22Rv1 (cell line): ENCODE results near the gene GATA2.

Source experiments
- ZFX ChIP-seq: fragments of 450-650 bp; IDR thresholded peaks from 2 replicates; pipeline ENCODE4 v1.6.1; 2017; ENCODE audit warnings: antibody characterized with exemption, borderline replicate concordance
- TF ChIP-seq, protein P1 (sequence below): fragments of 450-650 bp; IDR thresholded peaks from 2 replicates; pipeline ENCODE4 v1.5.1; 2017; ENCODE audit warnings: mild to moderate bottlenecking

- TF ChIP-seq, protein P1, sequence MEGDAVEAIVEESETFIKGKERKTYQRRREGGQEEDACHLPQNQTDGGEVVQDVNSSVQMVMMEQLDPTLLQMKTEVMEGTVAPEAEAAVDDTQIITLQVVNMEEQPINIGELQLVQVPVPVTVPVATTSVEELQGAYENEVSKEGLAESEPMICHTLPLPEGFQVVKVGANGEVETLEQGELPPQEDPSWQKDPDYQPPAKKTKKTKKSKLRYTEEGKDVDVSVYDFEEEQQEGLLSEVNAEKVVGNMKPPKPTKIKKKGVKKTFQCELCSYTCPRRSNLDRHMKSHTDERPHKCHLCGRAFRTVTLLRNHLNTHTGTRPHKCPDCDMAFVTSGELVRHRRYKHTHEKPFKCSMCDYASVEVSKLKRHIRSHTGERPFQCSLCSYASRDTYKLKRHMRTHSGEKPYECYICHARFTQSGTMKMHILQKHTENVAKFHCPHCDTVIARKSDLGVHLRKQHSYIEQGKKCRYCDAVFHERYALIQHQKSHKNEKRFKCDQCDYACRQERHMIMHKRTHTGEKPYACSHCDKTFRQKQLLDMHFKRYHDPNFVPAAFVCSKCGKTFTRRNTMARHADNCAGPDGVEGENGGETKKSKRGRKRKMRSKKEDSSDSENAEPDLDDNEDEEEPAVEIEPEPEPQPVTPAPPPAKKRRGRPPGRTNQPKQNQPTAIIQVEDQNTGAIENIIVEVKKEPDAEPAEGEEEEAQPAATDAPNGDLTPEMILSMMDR, result no peak
- no peak for TF ChIP-seq ZFX
These were observed 11.5 kb upstream of the GATA2 start for GRCh38 chr3:128504533-128504915.
